ENCODE data around the gene C12orf42.

DNA sequence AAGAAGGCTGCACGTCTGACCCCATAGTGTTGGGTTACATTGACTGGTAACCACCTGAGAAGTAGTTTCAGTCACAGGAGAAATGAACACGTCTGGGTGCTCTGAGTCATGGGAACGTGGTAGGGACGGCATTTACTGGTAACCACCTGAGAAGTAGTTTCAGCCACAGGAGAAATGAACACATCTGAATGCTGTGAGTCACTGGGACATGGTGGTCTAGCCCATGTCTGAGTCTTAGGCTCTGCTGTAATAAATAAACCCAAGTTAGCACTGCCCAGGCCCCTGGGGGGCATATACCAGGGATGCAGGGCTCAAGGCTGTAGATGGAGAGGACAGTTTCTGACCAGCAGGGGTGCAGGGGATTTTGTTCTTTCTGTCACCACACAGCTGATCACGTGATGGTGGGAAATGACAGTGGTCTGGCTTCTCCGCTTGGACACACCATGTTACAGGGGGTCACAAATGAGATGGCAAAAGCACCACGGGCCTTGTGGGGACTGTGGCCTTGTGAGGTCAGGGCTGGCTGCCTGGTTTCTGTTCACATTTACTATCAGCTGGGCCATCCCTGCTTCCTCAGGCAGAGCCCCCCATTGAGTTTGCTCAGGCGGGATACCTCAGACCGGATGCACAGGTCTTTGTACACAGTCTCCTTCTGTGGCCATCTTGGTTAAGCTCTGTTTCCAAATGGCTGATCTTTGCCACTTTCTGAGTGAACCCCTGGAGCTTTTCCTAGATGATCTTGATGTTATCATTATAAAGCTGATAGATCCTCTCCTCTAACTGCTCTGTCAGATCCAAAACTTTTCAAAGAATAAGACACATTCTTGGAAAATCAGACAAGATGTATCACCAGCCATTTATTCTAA is 9.8 kb upstream of the C12orf42 start:
- no peak for TF ChIP-seq POLR2A (IDR thresholded peaks at IDR 0.05)
- TF ChIP-seq, protein P1, sequence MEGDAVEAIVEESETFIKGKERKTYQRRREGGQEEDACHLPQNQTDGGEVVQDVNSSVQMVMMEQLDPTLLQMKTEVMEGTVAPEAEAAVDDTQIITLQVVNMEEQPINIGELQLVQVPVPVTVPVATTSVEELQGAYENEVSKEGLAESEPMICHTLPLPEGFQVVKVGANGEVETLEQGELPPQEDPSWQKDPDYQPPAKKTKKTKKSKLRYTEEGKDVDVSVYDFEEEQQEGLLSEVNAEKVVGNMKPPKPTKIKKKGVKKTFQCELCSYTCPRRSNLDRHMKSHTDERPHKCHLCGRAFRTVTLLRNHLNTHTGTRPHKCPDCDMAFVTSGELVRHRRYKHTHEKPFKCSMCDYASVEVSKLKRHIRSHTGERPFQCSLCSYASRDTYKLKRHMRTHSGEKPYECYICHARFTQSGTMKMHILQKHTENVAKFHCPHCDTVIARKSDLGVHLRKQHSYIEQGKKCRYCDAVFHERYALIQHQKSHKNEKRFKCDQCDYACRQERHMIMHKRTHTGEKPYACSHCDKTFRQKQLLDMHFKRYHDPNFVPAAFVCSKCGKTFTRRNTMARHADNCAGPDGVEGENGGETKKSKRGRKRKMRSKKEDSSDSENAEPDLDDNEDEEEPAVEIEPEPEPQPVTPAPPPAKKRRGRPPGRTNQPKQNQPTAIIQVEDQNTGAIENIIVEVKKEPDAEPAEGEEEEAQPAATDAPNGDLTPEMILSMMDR (IDR thresholded peaks at IDR 0.05): no peak

All from prostate gland (tissue), 2 donors.